ENCODE results near the gene PCGF3. TPM values are rescaled to one million over a fixed set of nuclear protein-coding genes. Genes with fewer than 3 reads are reported as not detected.

The PCGF3 gene
- total and polyA plus RNA-seq, 4 donors: 11.0 to 23.3 (median 14.3) TPM

DNA sequence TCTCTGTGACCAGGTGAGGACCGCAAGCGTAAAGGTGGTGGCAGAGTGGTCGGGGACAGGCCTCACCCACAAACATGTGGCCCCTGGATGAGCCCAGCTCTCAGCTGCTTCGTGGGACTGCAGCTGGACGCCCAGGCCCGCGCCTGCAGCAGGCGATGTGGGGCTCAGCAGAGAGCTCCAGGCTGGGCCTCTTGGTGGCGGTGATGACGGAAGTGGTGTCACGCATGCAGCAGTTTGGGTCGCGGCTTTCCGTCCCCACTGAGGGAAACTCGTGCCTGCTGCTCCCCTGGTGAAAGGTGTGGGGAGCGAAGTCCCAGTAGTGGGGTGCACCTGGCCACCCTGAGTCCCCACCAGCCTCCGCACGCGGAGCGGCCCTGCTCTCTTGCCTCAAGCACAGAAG is 26.9 kb downstream of the PCGF3 start (continued):
- TF ChIP-seq RXRA (IDR thresholded peaks at IDR 0.05) (no peak), RAD21 (IDR thresholded peaks at IDR 0.05) (no peak), EGR1 (IDR thresholded peaks at IDR 0.05; ENCODE audit: low read depth in 2 of 2) (no peak), FOXA1 (IDR thresholded peaks at IDR 0.05) (no peak), CTCF (IDR thresholded peaks at IDR 0.05; ENCODE audit: low read depth, low read length, missing input control) (no peak)

DNA sequence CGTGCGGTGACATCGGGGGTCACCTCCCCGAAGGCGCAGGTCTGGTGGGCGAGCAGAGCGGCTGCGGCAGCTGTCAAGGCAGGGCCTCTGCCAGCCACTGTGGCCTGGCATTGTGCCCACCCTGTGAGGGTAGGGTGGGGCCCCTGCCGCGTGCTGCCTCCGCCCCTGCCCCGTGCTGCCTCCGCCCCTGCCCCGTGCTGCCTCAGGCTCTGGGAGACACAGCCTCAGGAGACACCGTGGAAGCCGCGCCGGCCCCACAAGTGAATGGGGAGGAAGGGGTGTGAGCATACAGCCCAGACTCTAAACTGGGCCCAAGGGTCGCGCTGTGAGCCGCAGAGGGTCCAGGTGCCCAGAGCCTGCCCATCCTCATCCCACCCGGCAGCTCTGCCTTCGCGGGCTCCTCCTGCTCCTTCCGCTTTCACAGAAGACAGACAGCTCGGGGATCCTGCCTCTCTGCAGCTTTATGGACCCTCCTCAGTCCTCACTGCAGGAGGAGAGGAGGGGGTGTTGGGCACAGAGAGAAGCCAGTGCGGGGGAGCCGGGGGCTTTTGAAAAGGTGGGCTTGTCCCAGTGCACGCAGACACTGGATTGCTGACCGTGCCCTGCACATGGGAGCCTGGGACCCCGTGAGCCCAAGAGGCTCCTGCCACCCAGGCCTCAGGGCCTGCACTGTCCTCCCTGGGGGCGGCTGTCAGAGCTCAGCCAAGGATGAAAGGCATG is 27.4 kb downstream of the PCGF3 start:
- Histone ChIP-seq H3K9me3 (ENCODE audit: control insufficient read depth in 4 of 4, low read length in 3 of 4) (no peaks in the 10 kb centered on the region), H3K4me1 (ENCODE audit: control insufficient read depth in 4 of 4, insufficient read depth in 4 of 4, low read length in 3 of 4) (no peaks in the 10 kb centered on the region), H3K27ac (ENCODE audit: low read depth in 1 of 2, low read length in 2 of 2) (no peak overlapping the region), H3K27me3 (ENCODE audit: control insufficient read depth in 4 of 4, insufficient read depth in 4 of 4, low read length in 3 of 4) (no peaks in the 10 kb centered on the region), H3K36me3 (ENCODE audit: control insufficient read depth in 4 of 4, insufficient read depth in 3 of 4, low read depth in 1 of 4, low read length in 3 of 4) (peaks cover 27 to 55% (median 35%) of the 10 kb centered on the region in 4 donors), H3K9ac (ENCODE audit: low read depth in 1 of 2, low read length in 2 of 2) (no peak overlapping the region), H3K4me3 (ENCODE audit: low read depth in 1 of 3, low read length in 3 of 3) (no peak overlapping the region)
- no peak for TF ChIP-seq MAX (IDR thresholded peaks at IDR 0.05)
- TF ChIP-seq ATF3 (IDR thresholded peaks at IDR 0.05): no peak
- no peak for TF ChIP-seq YY1 (IDR thresholded peaks at IDR 0.05)
- no peak for TF ChIP-seq HNF4A (conservative IDR thresholded peaks at IDR 0.05)
- no peak for TF ChIP-seq RAD21 (IDR thresholded peaks at IDR 0.05)
- no peak for TF ChIP-seq RXRA (IDR thresholded peaks at IDR 0.05)
- TF ChIP-seq ZBTB33 (IDR thresholded peaks at IDR 0.05): no peak
- no peak for TF ChIP-seq TAF1 (conservative IDR thresholded peaks at IDR 0.05)
- TF ChIP-seq EGR1 (IDR thresholded peaks at IDR 0.05; ENCODE audit: low read depth in 2 of 2): no peak
- TF ChIP-seq CTCF (IDR thresholded peaks at IDR 0.05; ENCODE audit: low read depth, low read length, missing input control): no peak
- TF ChIP-seq, protein P1, sequence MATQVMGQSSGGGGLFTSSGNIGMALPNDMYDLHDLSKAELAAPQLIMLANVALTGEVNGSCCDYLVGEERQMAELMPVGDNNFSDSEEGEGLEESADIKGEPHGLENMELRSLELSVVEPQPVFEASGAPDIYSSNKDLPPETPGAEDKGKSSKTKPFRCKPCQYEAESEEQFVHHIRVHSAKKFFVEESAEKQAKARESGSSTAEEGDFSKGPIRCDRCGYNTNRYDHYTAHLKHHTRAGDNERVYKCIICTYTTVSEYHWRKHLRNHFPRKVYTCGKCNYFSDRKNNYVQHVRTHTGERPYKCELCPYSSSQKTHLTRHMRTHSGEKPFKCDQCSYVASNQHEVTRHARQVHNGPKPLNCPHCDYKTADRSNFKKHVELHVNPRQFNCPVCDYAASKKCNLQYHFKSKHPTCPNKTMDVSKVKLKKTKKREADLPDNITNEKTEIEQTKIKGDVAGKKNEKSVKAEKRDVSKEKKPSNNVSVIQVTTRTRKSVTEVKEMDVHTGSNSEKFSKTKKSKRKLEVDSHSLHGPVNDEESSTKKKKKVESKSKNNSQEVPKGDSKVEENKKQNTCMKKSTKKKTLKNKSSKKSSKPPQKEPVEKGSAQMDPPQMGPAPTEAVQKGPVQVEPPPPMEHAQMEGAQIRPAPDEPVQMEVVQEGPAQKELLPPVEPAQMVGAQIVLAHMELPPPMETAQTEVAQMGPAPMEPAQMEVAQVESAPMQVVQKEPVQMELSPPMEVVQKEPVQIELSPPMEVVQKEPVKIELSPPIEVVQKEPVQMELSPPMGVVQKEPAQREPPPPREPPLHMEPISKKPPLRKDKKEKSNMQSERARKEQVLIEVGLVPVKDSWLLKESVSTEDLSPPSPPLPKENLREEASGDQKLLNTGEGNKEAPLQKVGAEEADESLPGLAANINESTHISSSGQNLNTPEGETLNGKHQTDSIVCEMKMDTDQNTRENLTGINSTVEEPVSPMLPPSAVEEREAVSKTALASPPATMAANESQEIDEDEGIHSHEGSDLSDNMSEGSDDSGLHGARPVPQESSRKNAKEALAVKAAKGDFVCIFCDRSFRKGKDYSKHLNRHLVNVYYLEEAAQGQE (IDR thresholded peaks at IDR 0.05): no peak
- no peak for TF ChIP-seq FOXA2 (IDR thresholded peaks at IDR 0.05)
- no peak for TF ChIP-seq SP1 (IDR thresholded peaks at IDR 0.05)
- TF ChIP-seq HNF4G (IDR thresholded peaks at IDR 0.05): no peak
- no peak for TF ChIP-seq GABPA (IDR thresholded peaks at IDR 0.05 in 1 of 2, conservative IDR thresholded peaks at IDR 0.05 in 1 of 2)
- TF ChIP-seq NR2F2 (IDR thresholded peaks at IDR 0.05): no peak
- no peak for TF ChIP-seq FOXA1 (IDR thresholded peaks at IDR 0.05)
- no peak for DNase-seq (ENCODE audit: low spot score)
- WGBS: 94% methylated on average over 32 of the region's 32 CpGs
